Neural cell (in vitro differentiated cells): ENCODE measurements around the gene SPOCK1. TPM values are rescaled to one million over a fixed set of nuclear protein-coding genes. Genes with fewer than 3 reads are reported as not detected.

ENCODE experiments used
- H2AFZ ChIP-seq: fragments of 200-600, 300-800 bp; sonication (generic), shearing (Covaris generic); 2 replicates; pipeline ENCODE4 v1.6.0; 2014; ENCODE audit warnings: low read depth, mild to moderate bottlenecking, antibody characterized with exemption, low read length, moderate library complexity
- H3F3A ChIP-seq: fragments of 200-600 bp; shearing (Covaris generic); 2 replicates; pipeline ENCODE4 v1.6.1; 2016; ENCODE audit warnings: mild to moderate bottlenecking, moderate library complexity, mixed read lengths, antibody characterized with exemption, low read length; ENCODE audit not compliant: insufficient read depth, poor library complexity, severe bottlenecking
- H3K27ac ChIP-seq: fragments of 200-600, 300-800 bp; sonication (generic), shearing (Covaris generic); 2 replicates; pipeline ENCODE4 v1.5.1; 2014; ENCODE audit warnings: mild to moderate bottlenecking, low read length, moderate library complexity
- H3K27me3 ChIP-seq: fragments of 300-800, 200-600 bp; sonication (generic), shearing (Covaris generic); 2 replicates; pipeline ENCODE4 v1.6.0; 2014; ENCODE audit warnings: mild to moderate bottlenecking, low read depth, low read length, moderate library complexity; ENCODE audit not compliant: insufficient read depth
- H3K36me3 ChIP-seq: fragments of 300-800, 200-600 bp; sonication (generic), shearing (Covaris generic); 2 replicates; pipeline ENCODE4 v1.5.1; 2014; ENCODE audit warnings: mild to moderate bottlenecking, antibody characterized with exemption, low read length, moderate library complexity; ENCODE audit not compliant: insufficient read depth
- H3K4me2 ChIP-seq: fragments of 300-800, 200-600 bp; sonication (generic), shearing (Covaris generic); 2 replicates; pipeline ENCODE4 v1.6.0; 2014; ENCODE audit warnings: mild to moderate bottlenecking, low read length
- H3K4me3 ChIP-seq: fragments of 300-800, 200-600 bp; sonication (generic), shearing (Covaris generic); 2 replicates; pipeline ENCODE4 v1.5.1; 2014; ENCODE audit warnings: mild to moderate bottlenecking, low read length, moderate library complexity
- H3K79me2 ChIP-seq: fragments of 200-600 bp; shearing (Covaris generic); replicated peaks from 2 replicates; pipeline ENCODE4 v1.6.0; 2014; ENCODE audit warnings: mild to moderate bottlenecking, low read length, moderate library complexity; ENCODE audit not compliant: insufficient read depth
- H3K9ac ChIP-seq: fragments of 300-800, 200-600 bp; sonication (generic), shearing (Covaris generic); 2 replicates; pipeline ENCODE4 v1.6.1; 2016; ENCODE audit warnings: mild to moderate bottlenecking, low read length, mixed read lengths
- H3K9me2 ChIP-seq: fragments of 200-600 bp; shearing (Covaris generic); 2 replicates; pipeline ENCODE4 v1.6.1; 2016; ENCODE audit warnings: mild to moderate bottlenecking, low read length, mixed read lengths; ENCODE audit not compliant: insufficient read depth
- H3K9me3 ChIP-seq: fragments of 200-600, 300-800 bp; sonication (generic), shearing (Covaris generic); 2 replicates; pipeline ENCODE4 v1.6.1; 2016; ENCODE audit warnings: mild to moderate bottlenecking, mixed run types, low read length, moderate library complexity, mixed read lengths
- H4K20me1 ChIP-seq: fragments of 200-600 bp; shearing (Covaris generic); 2 replicates; pipeline ENCODE4 v1.6.1; 2016; ENCODE audit warnings: mild to moderate bottlenecking, mixed run types; ENCODE audit not compliant: insufficient read depth
- CTCF ChIP-seq: fragments of 450-650 bp; IDR thresholded peaks from 2 replicates; pipeline ENCODE4 v1.5.1; 2014; ENCODE audit warnings: antibody characterized with exemption, mild to moderate bottlenecking, moderate library complexity; ENCODE audit not compliant: poor library complexity, severe bottlenecking
- EP300 ChIP-seq: fragments of 450-650 bp; conservative IDR thresholded peaks from 2 replicates; pipeline ENCODE4 v1.6.1; 2014; ENCODE audit warnings: antibody characterized with exemption, mild to moderate bottlenecking, moderate library complexity; ENCODE audit not compliant: poor library complexity, severe bottlenecking
- EZH2 ChIP-seq: fragments of 200-600, 300-800 bp; shearing (Covaris generic), sonication (generic); IDR thresholded peaks from 2 replicates; pipeline ENCODE4 v1.6.1; 2014; ENCODE audit warnings: antibody characterized with exemption, low read length, borderline replicate concordance, mild to moderate bottlenecking; ENCODE audit not compliant: insufficient read depth, poor library complexity, severe bottlenecking
- MXI1 ChIP-seq: fragments of 450-650 bp; conservative IDR thresholded peaks from 2 replicates; pipeline ENCODE4 v1.6.1; 2014; ENCODE audit warnings: antibody characterized with exemption, mild to moderate bottlenecking; ENCODE audit not compliant: poor library complexity, severe bottlenecking
- POLR2AphosphoS5 ChIP-seq: IDR thresholded peaks from 2 replicates; pipeline ENCODE4 v1.6.1; 2012
- RAD21 ChIP-seq: fragments of 450-650 bp; conservative IDR thresholded peaks from 2 replicates; pipeline ENCODE4 v1.6.1; 2014; ENCODE audit warnings: antibody characterized with exemption, mild to moderate bottlenecking, moderate library complexity
- REST ChIP-seq: IDR thresholded peaks from 2 replicates; pipeline ENCODE4 v1.6.1; 2012; ENCODE audit warnings: borderline replicate concordance
- SMC3 ChIP-seq: fragments of 450-650 bp; conservative IDR thresholded peaks from 2 replicates; pipeline ENCODE4 v1.6.1; 2014; ENCODE audit warnings: antibody characterized with exemption, mild to moderate bottlenecking, moderate library complexity; ENCODE audit not compliant: poor library complexity
- TAF1 ChIP-seq: IDR thresholded peaks from 2 replicates; pipeline ENCODE4 v1.6.1; 2012; ENCODE audit warnings: low read depth
- polyA plus RNA-seq: library from polyadenylated mRNA; depleted of rRNA; stranded (reverse); fragments of >200 nt; gene quantifications from 2 replicates; pipeline ENCODE4 v1.2.3, GENCODE V29; 2014

SPOCK1 gene
- polyA plus RNA-seq, 1 donor from 2014 or later, result 33.6 TPM

GRCh38 chr5:137366526-137366925 is 132.6 kb downstream of the SPOCK1 start:
- Histone ChIP-seq H3F3A (no peaks in the 10 kb centered on the region), H4K20me1 (no peaks in the 10 kb centered on the region), H3K36me3 (no peaks in the 10 kb centered on the region), H3K9ac (no peak overlapping the region), H3K79me2 (no peaks in the 10 kb centered on the region), H3K9me2 (no peaks in the 10 kb centered on the region), H3K4me2 (no peak overlapping the region), H3K4me3 (no peak overlapping the region), H3K9me3 (no peaks in the 10 kb centered on the region), H2AFZ (no peak overlapping the region), H3K27ac (no peak overlapping the region), H3K27me3 (no peaks in the 10 kb centered on the region)
- TF ChIP-seq SMC3, result no peak
- no peak for TF ChIP-seq POLR2AphosphoS5
- TF ChIP-seq CTCF, result no peak
- no peak for TF ChIP-seq REST
- no peak for TF ChIP-seq RAD21

GRCh38 chr5:137365126-137365865 is 133.8 kb downstream of the SPOCK1 start:
- H3K4me2 ChIP-seq, result no peak overlapping the region
- H3F3A ChIP-seq, result no peaks in the 10 kb centered on the region
- no peak overlapping the region for H3K27ac ChIP-seq
- no peaks in the 10 kb centered on the region for H3K9me3 ChIP-seq
- no peak overlapping the region for H3K4me3 ChIP-seq
- H4K20me1 ChIP-seq, result no peaks in the 10 kb centered on the region
- H3K9ac ChIP-seq, result no peak overlapping the region
- no peaks in the 10 kb centered on the region for H3K79me2 ChIP-seq
- no peak for TF ChIP-seq SMC3
- no peaks in the 10 kb centered on the region for H3K27me3 ChIP-seq
- H3K9me2 ChIP-seq, result no peaks in the 10 kb centered on the region
- no peaks in the 10 kb centered on the region for H3K36me3 ChIP-seq
- H2AFZ ChIP-seq, result no peak overlapping the region

GRCh38 chr5:137361280-137361679 is 137.8 kb downstream of the SPOCK1 start:
- no peak overlapping the region for H3K4me2 ChIP-seq
- TF ChIP-seq SMC3 (no peak), POLR2AphosphoS5 (no peak), REST (no peak), EZH2 (no peak), EP300 (no peak), TAF1 (no peak), RAD21 (no peak), CTCF (no peak), MXI1 (no peak)
- no peak overlapping the region for H2AFZ ChIP-seq
- H3K27me3 ChIP-seq, result no peaks in the 10 kb centered on the region
- no peaks in the 10 kb centered on the region for H3F3A ChIP-seq
- H3K9ac ChIP-seq, result no peak overlapping the region
- no peaks in the 10 kb centered on the region for H3K9me2 ChIP-seq
- no peaks in the 10 kb centered on the region for H4K20me1 ChIP-seq
- no peaks in the 10 kb centered on the region for H3K9me3 ChIP-seq
- no peak overlapping the region for H3K4me3 ChIP-seq
- H3K79me2 ChIP-seq, result no peaks in the 10 kb centered on the region
- no peaks in the 10 kb centered on the region for H3K36me3 ChIP-seq
- no peak overlapping the region for H3K27ac ChIP-seq
